SK-N-SH (cell line): Measurements from ENCODE around the gene ZBTB46.

Experiments used
- CTCF ChIP-seq: fragments of 200-600 bp; sonication (generic); IDR thresholded peaks from 2 replicates; pipeline ENCODE4 v1.6.1; 2017; ENCODE audit warnings: antibody characterized with exemption, mild to moderate bottlenecking, moderate library complexity
- ELF1 ChIP-seq: IDR thresholded peaks from 2 replicates; pipeline ENCODE4 v1.4.0; 2012
- GABPA ChIP-seq: IDR thresholded peaks from 2 replicates; pipeline ENCODE4 v1.4.0; 2012; ENCODE audit warnings: low read depth, mild to moderate bottlenecking
- GATA2 ChIP-seq: sonication (generic); formaldehyde crosslinking; IDR thresholded peaks from 2 replicates; pipeline ENCODE4 v1.5.0; 2020; ENCODE audit warnings: mild to moderate bottlenecking, missing genetic modification reagents
- MAX ChIP-seq: IDR thresholded peaks from 2 replicates; pipeline ENCODE4 v1.4.0; 2012; ENCODE audit warnings: low read depth
- RAD21 ChIP-seq: IDR thresholded peaks from 2 replicates; pipeline ENCODE4 v1.6.1; 2012; ENCODE audit warnings: mild to moderate bottlenecking, low read length
- RCOR1 ChIP-seq: fragments of 150-350 bp; IDR thresholded peaks from 2 replicates; pipeline ENCODE4 v1.6.1; 2017; ENCODE audit warnings: antibody characterized with exemption, low read length
- REST ChIP-seq: IDR thresholded peaks from 2 replicates; pipeline ENCODE4 v1.6.1; 2012; ENCODE audit warnings: mild to moderate bottlenecking, low read depth, low read length, moderate library complexity
- SIN3A ChIP-seq: IDR thresholded peaks from 2 replicates; pipeline ENCODE4 v1.6.1; 2012; ENCODE audit warnings: low read depth, mild to moderate bottlenecking, low read length, moderate library complexity, borderline replicate concordance
- TAF1 ChIP-seq: IDR thresholded peaks from 2 replicates; pipeline ENCODE4 v1.6.1; 2012; ENCODE audit warnings: low read depth, mild to moderate bottlenecking, low read length, moderate library complexity, borderline replicate concordance
- TCF12 ChIP-seq: IDR thresholded peaks from 2 replicates; pipeline ENCODE4 v1.4.0; 2012
- TEAD4 ChIP-seq: IDR thresholded peaks from 2 replicates; pipeline ENCODE4 v1.4.0; 2012; ENCODE audit warnings: mild to moderate bottlenecking, borderline replicate concordance; ENCODE audit not compliant: insufficient read depth
- YY1 ChIP-seq: IDR thresholded peaks from 2 replicates; pipeline ENCODE4 v1.4.0; 2012; ENCODE audit warnings: low read depth, mild to moderate bottlenecking

GRCh38 chr20:63859166-63859699, 28.2 kb upstream of the ZBTB46 start:
- no peak for TF ChIP-seq GABPA
- no peak for TF ChIP-seq CTCF
- TF ChIP-seq SIN3A: no peak
- no peak for TF ChIP-seq TAF1
- TF ChIP-seq GATA2 (CRISPR knock-in tag): no peak
- TF ChIP-seq TEAD4: no peak
- no peak for TF ChIP-seq MAX
- no peak for TF ChIP-seq YY1
- TF ChIP-seq TCF12: no peak
- TF ChIP-seq RAD21: no peak
- no peak for TF ChIP-seq RCOR1
- no peak for TF ChIP-seq ELF1
- no peak for TF ChIP-seq REST
